ENCODE measurements around the gene CD8A.
"Not testable (repeated sequence)": the region's sequence is repeated elsewhere in the genome, so short reads cannot be mapped to it uniquely, and the experiment has no call there.

Gene CD8A

GRCh38 chr2:86741889-86742498 is 48.7 kb downstream of the CD8A start:
- DNase-seq (ENCODE audit: low read depth in 4 of 4, low spot score in 1 of 4): not testable (repeated sequence)

GRCh38 chr2:86739889-86740288 is 50.8 kb downstream of the CD8A start:
- not testable (repeated sequence) for DNase-seq (ENCODE audit: low read depth in 4 of 4, low spot score in 1 of 4)

GRCh38 chr2:86739485-86739884 is 51.2 kb downstream of the CD8A start:
- DNase-seq (ENCODE audit: low read depth in 4 of 4, low spot score in 1 of 4): not testable (repeated sequence)

- DNase-seq (ENCODE audit: low read depth in 4 of 4, low spot score in 1 of 4): not testable (repeated sequence)
These were observed 55.8 kb downstream of the CD8A start for GRCh38 chr2:86734896-86735295.

Measured in stimulated activated CD4-positive, alpha-beta T cell treated with anti-CD3 and anti-CD28 coated beads, Interleukin-1b, Interleukin-23, amount 100 ng/mL, for 24 hours (primary cell).